Karpas-422 (cell line): ENCODE measurements around the gene TNS3. TPM values are rescaled to one million over a fixed set of nuclear protein-coding genes. Genes with fewer than 3 reads are reported as not detected.

Experiments
- DNase-seq: peaks from one replicate; pipeline ENCODE4 v3.0.0-alpha.2; 2015
- H2AFZ ChIP-seq: fragments of 200-600 bp; sonication (generic); 2 replicates; pipeline ENCODE4 v1.6.1; 2014; ENCODE audit warnings: antibody characterized with exemption, low read length, mixed read lengths
- H3K27ac ChIP-seq: fragments of 200-600 bp; sonication (generic); 2 replicates; pipeline ENCODE4 v1.5.1; 2014; ENCODE audit warnings: mild to moderate bottlenecking, low read length, moderate library complexity
- H3K27me3 ChIP-seq: fragments of 200-600 bp; sonication (generic); 2 replicates; pipeline ENCODE4 v1.6.1; 2014; ENCODE audit warnings: low read length, mixed read lengths
- H3K36me3 ChIP-seq: fragments of 200-600 bp; sonication (generic); 2 replicates; pipeline ENCODE4 v1.6.1; 2014; ENCODE audit warnings: low read length, mixed read lengths; ENCODE audit not compliant: insufficient read depth
- H3K4me1 ChIP-seq: fragments of 200-600 bp; sonication (generic); 2 replicates; pipeline ENCODE4 v1.6.1; 2014; ENCODE audit warnings: mild to moderate bottlenecking, low read length, mixed read lengths
- H3K4me2 ChIP-seq: fragments of 200-600 bp; sonication (generic); 2 replicates; pipeline ENCODE4 v1.6.1; 2014; ENCODE audit warnings: low read length, low read depth, mild to moderate bottlenecking; ENCODE audit not compliant: poor library complexity, severe bottlenecking
- H3K4me3 ChIP-seq: fragments of 200-600 bp; sonication (generic); 2 replicates; pipeline ENCODE4 v1.5.1; 2014; ENCODE audit warnings: mild to moderate bottlenecking, antibody characterized with exemption, low read length, mixed read lengths
- H3K79me2 ChIP-seq: fragments of 200-600 bp; sonication (generic); 2 replicates; pipeline ENCODE4 v1.6.1; 2014; ENCODE audit warnings: mild to moderate bottlenecking, low read length, mixed read lengths
- H3K9ac ChIP-seq: fragments of 200-600 bp; sonication (generic); 2 replicates; pipeline ENCODE4 v1.6.0; 2014; ENCODE audit warnings: low read length
- H3K9me2 ChIP-seq: fragments of 200-600 bp; sonication (generic), shearing (Covaris generic); replicated peaks from 2 replicates; pipeline ENCODE4 v1.6.0; 2014; ENCODE audit warnings: mild to moderate bottlenecking, low read length, moderate library complexity; ENCODE audit not compliant: insufficient read depth
- H3K9me3 ChIP-seq: fragments of 300-700, 200-600 bp; sonication (generic); 2 replicates; pipeline ENCODE4 v1.6.1; 2014; ENCODE audit warnings: low read length, mixed read lengths
- H4K20me1 ChIP-seq: fragments of 200-600 bp; sonication (generic); 2 replicates; pipeline ENCODE4 v1.6.1; 2014; ENCODE audit warnings: mild to moderate bottlenecking, antibody characterized with exemption, low read length, low read depth; ENCODE audit not compliant: insufficient read depth
- total RNA-seq: library from RNA; depleted of rRNA; stranded (reverse); fragments of >200 nt; shearing (Covaris generic); gene quantifications from 2 replicates; pipeline ENCODE4 v1.2.3, GENCODE V29; 2014; ENCODE audit warnings: low replicate concordance

The TNS3 gene
- total RNA-seq, 1 experiment from 2014 or later: 56.6 TPM

GRCh38 chr7:47385536-47386125 lies 196.3 kb downstream of the TNS3 start:
- 0 out of 2 replicates have a peak, but pooled peaks cover 4% of the 10 kb centered on the region for H3K36me3 ChIP-seq
- no peaks in the 10 kb centered on the region for H4K20me1 ChIP-seq
- H3K27me3 ChIP-seq: no peaks in the 10 kb centered on the region
- H3K4me2 ChIP-seq: no peak overlapping the region
- no peaks in the 10 kb centered on the region for H3K9me2 ChIP-seq
- H2AFZ ChIP-seq: no peak overlapping the region
- H3K9ac ChIP-seq: no peak overlapping the region
- peaks cover 26% of the 10 kb centered on the region for H3K4me1 ChIP-seq
- no peaks in the 10 kb centered on the region for H3K9me3 ChIP-seq
- no peak overlapping the region for H3K4me3 ChIP-seq
- no peak overlapping the region for H3K27ac ChIP-seq
- H3K79me2 ChIP-seq: 0 out of 2 replicates have a peak, but pooled peaks cover 5% of the 10 kb centered on the region
- no peak for DNase-seq

- no peaks in the 10 kb centered on the region for H3K9me2 ChIP-seq
Measured at GRCh38 chr7:47384755-47385535, 197.0 kb downstream of the TNS3 start.

DNA sequence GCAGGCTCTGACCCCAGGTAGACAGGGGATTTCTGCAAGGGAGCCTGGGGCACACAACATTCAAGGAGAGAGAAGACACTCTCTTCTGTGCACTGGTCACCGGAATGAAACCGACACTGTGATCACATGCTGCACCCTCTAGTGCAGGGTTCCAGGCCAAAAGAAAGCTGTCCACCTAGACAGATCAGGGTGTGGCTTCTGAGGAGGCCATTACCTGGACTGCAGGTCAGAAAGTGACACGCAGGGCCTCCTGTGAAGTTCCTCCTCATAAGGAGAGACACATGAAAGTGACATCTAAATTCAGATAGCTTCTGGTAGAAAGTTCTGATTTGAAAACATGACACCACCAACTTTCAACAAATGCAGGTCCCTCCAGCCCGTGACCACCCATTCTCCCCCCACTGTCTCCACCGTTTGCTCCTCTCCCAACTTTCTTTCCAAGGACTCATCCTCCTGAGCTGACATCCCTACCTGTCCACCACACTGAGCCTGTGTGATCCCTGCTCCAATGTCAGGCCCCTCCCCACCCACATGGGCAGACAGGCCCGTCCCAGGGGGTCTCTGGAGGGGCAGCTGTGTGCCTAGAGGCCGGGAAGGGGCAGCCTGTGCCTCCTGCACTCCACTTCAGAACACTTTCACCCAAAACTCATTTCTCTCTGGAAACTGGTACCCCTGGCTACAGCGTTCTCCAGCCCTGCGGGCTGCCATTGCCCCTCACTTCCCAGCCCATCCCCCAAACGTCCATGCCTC lies 198.0 kb downstream of the TNS3 start:
- Histone ChIP-seq H3K36me3 (no peaks in the 10 kb centered on the region), H3K9me2 (no peaks in the 10 kb centered on the region), H3K4me1 (peaks cover 27% of the 10 kb centered on the region), H4K20me1 (no peaks in the 10 kb centered on the region), H2AFZ (no peak overlapping the region), H3K4me2 (no peak overlapping the region), H3K4me3 (no peak overlapping the region), H3K79me2 (peaks cover 7% of the 10 kb centered on the region; the same call in 1 of the 2 replicates), H3K27me3 (no peaks in the 10 kb centered on the region), H3K27ac (no peak overlapping the region), H3K9me3 (no peaks in the 10 kb centered on the region), H3K9ac (no peak overlapping the region)
- DNase-seq: no peak

More at GRCh38 chr7:47384755-47385535, 197.0 kb downstream of the TNS3 start:
- Histone ChIP-seq H3K9me3 (no peaks in the 10 kb centered on the region), H2AFZ (no peak overlapping the region), H3K27me3 (no peaks in the 10 kb centered on the region), H4K20me1 (no peaks in the 10 kb centered on the region), H3K36me3 (no peaks in the 10 kb centered on the region), H3K4me3 (no peak overlapping the region), H3K27ac (no peak overlapping the region), H3K79me2 (0 out of 2 replicates have a peak, but pooled peaks cover 5% of the 10 kb centered on the region), H3K9ac (no peak overlapping the region), H3K4me2 (no peak overlapping the region), H3K4me1 (peaks cover 26% of the 10 kb centered on the region)
- DNase-seq: no peak

DNA sequence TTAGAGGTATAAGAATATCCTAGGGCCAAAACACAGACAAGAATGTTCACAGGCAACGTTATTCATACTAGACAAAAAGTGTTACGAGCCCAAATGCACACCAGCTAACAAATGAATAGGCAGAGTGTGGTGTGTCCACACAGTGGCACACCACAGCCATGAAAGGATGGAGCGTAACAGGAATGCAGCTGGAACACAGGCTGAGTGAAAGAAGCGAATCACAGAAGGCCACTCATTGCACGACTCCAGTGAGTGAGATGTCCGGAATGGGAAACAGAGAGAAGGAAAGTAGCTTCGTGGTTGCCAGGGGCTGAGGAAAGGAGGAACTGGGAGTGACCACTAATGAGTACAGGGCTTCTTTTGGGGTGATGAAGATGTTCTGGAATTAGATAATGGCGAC lies 198.8 kb downstream of the TNS3 start:
- DNase-seq: no peak
- Histone ChIP-seq H2AFZ (no peak overlapping the region), H4K20me1 (no peaks in the 10 kb centered on the region), H3K9me3 (no peaks in the 10 kb centered on the region), H3K4me1 (peaks cover 33% of the 10 kb centered on the region), H3K36me3 (no peaks in the 10 kb centered on the region), H3K79me2 (peaks cover 14% of the 10 kb centered on the region), H3K4me2 (no peak overlapping the region), H3K9me2 (no peaks in the 10 kb centered on the region), H3K9ac (no peak overlapping the region), H3K4me3 (no peak overlapping the region), H3K27me3 (no peaks in the 10 kb centered on the region), H3K27ac (no peak overlapping the region)

- Histone ChIP-seq H3K27ac (no peak overlapping the region), H2AFZ (no peak overlapping the region), H3K4me1 (peaks cover 33% of the 10 kb centered on the region), H3K9ac (no peak overlapping the region), H3K4me3 (no peak overlapping the region), H4K20me1 (no peaks in the 10 kb centered on the region), H3K79me2 (peaks cover 17% of the 10 kb centered on the region), H3K36me3 (no peaks in the 10 kb centered on the region), H3K9me2 (no peaks in the 10 kb centered on the region), H3K27me3 (no peaks in the 10 kb centered on the region), H3K4me2 (no peak overlapping the region), H3K9me3 (no peaks in the 10 kb centered on the region)
- DNase-seq: no peak
Measured at GRCh38 chr7:47382200-47382599, 199.7 kb downstream of the TNS3 start.

GRCh38 chr7:47381134-47381495 lies 200.8 kb downstream of the TNS3 start:
- no peaks in the 10 kb centered on the region for H3K9me3 ChIP-seq
- H3K4me2 ChIP-seq: no peak overlapping the region
- H3K9me2 ChIP-seq: no peaks in the 10 kb centered on the region
- H4K20me1 ChIP-seq: no peaks in the 10 kb centered on the region
- H3K4me1 ChIP-seq: peaks cover 33% of the 10 kb centered on the region
- H3K79me2 ChIP-seq: peaks cover 17% of the 10 kb centered on the region
- no peak overlapping the region for H3K9ac ChIP-seq
- no peak for DNase-seq
- H3K27ac ChIP-seq: no peak overlapping the region
- no peaks in the 10 kb centered on the region for H3K36me3 ChIP-seq
- no peak overlapping the region for H2AFZ ChIP-seq
- no peaks in the 10 kb centered on the region for H3K27me3 ChIP-seq
- no peak overlapping the region for H3K4me3 ChIP-seq

DNA sequence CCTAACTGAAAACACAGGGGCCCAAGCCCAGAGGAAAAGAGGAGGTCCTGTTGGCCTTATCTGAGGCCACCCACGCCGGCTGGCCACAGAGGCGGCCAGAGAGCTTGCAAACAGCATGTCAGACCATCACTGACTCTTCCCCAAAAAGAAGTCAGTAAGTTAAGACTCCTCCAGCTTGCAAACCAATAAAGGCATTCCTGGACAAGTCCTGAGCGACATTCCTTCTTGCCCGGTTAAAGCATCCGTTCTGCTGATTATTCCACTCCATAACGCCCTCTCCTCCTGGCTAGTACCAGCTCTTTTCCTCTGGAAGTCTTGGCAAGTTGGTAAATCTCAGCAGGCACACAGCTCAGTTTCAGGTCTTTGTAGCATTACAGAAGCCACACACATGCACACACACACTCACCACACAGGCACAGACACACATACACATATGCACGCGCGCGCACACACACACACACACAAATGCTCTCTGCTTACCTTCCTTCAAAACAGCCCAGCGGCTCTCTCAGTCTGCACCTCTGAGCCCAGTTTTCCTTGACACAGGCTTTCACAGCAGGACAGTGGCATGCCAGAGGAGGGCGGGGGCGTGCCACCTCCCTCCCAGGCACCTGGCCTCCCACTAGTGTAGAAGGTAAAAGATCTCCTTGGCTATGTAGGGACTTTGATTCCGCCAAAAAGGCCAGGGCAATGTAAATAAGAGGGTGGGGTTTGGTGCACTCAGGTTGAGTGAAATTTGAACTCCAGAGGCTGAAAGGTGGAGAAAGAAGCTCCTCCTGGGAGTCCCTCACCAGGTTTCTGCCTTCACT lies 201.4 kb downstream of the TNS3 start:
- H3K27me3 ChIP-seq: no peaks in the 10 kb centered on the region
- H3K4me3 ChIP-seq: no peak overlapping the region
- no peak overlapping the region for H3K4me2 ChIP-seq
- H4K20me1 ChIP-seq: no peaks in the 10 kb centered on the region
- no peak overlapping the region for H2AFZ ChIP-seq
- H3K9ac ChIP-seq: no peak overlapping the region; the same call in 1 of the 2 replicates
- no peaks in the 10 kb centered on the region for H3K36me3 ChIP-seq
- peaks cover 17% of the 10 kb centered on the region for H3K79me2 ChIP-seq
- H3K9me3 ChIP-seq: no peaks in the 10 kb centered on the region
- DNase-seq: no peak
- peaks cover 33% of the 10 kb centered on the region for H3K4me1 ChIP-seq
- no peaks in the 10 kb centered on the region for H3K9me2 ChIP-seq
- H3K27ac ChIP-seq: no peak overlapping the region
